Dermis blood vessel endothelial cell (primary cell): ENCODE data around the gene MAN2A2. TPM values are rescaled to one million over a fixed set of nuclear protein-coding genes. Genes with fewer than 3 reads are reported as not detected.

Source experiments
- DNase-seq: peaks from one replicate; pipeline ENCODE4 v3.0.0; 2010
- total RNA-seq: library from RNA; depleted of rRNA; stranded (reverse); fragments of >200 nt; gene quantifications from 2 replicates; pipeline ENCODE4 v1.2.3, GENCODE V29; 2014

MAN2A2 gene
- total RNA-seq, 1 donor from 2014 or later = 23.1 TPM

DNA sequence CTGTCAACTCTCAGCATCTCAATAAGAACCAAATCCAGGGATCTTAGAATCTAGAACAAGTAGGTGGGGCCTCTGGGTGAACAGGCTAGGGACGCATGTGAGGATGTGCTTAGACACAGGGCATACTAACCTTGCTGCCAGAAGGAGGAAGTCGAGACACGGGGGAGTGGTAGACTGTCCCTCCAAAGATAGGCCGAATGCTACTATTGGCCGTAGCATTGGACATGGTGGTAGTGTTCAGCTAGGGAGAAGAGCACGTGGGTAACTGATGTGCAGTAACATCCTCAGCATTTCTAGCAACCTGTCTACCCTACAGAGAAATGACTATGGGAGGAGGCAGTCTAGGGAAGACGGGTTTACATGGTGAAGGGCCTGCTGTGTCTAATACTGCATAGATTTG lies 67.2 kb downstream of the MAN2A2 start:
- no peak for DNase-seq

DNA sequence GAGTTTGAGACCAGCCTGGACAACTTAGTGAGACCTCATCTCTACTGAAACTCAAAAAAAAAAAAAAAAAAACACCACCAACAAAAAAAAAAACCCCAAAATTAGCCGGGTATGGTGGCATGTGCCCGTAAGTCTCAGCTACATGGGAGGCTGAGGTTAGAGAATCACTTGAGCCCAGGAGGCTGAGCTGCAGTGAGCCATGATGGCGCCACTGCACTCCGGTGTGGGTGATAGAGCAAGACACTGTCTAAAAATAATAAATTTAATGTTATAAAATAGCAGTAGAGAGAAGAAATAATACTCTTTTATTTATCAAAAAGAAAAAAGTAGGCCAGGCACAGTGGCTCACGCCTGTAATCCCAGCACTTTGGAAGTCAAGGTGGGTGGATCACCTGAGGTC lies 69.0 kb downstream of the MAN2A2 start:
- DNase-seq = no peak

Other genes starting within 250 kb of the MAN2A2 start
- gene BLM, start 186.0 kb upstream of the MAN2A2 start, total RNA-seq = 4.1 and 8.7 TPM in 2 replicates
- gene FURIN, start 34.7 kb upstream of the MAN2A2 start, total RNA-seq = 67.2 and 136 TPM in 2 replicates
- gene FES, start 18.8 kb upstream of the MAN2A2 start, total RNA-seq = 110 and 134 TPM in 2 replicates
- gene HDDC3, start 29.2 kb downstream of the MAN2A2 start, total RNA-seq = 16.3 and 16.7 TPM in 2 replicates
- gene UNC45A, start 32.0 kb downstream of the MAN2A2 start, total RNA-seq = 128 and 141 TPM in 2 replicates
- gene RCCD1, start 51.6 kb downstream of the MAN2A2 start, total RNA-seq = 6.8 and 12.4 TPM in 2 replicates
- 83.0 and 274 TPM in 2 replicates for gene PRC1, start 91.2 kb downstream of the MAN2A2 start, total RNA-seq
- gene VPS33B, start 119.3 kb downstream of the MAN2A2 start, total RNA-seq = 15.0 and 16.5 TPM in 2 replicates
- gene SV2B, start 197.0 kb downstream of the MAN2A2 start, total RNA-seq = 0.56 and 2.6 TPM in 2 replicates